GM12878 (cell line): ENCODE data around the gene RAB44. TPM values are rescaled to one million over a fixed set of nuclear protein-coding genes. Genes with fewer than 3 reads are reported as not detected.

ENCODE experiments used
- ATAC-seq: fragments of 200-7000 bp; cut with Tn5 transposase; 3 replicates; pipeline ENCODE4 v1.9.1; 2020; ENCODE audit warnings: mild to moderate bottlenecking, moderate library complexity
- BruUV-seq: library from RNA; stranded (reverse); fragments of 400-500 nt; replicated peaks from 2 replicates; lab custom pipeline; 2021; lab: Mats Ljungman, UMichigan
- CTCF ChIA-PET: fragments of 300-600 bp; sonication (Branson Sonifier 250); formaldehyde crosslinking; extraction: SDS; loops from one replicate; lab custom pipeline; 2021; ENCODE audit warnings: inconsistent platforms; lab: Yijun Ruan, JAX
- POLR2A ChIA-PET: fragments of 350-600 bp; formaldehyde crosslinking; extraction: SDS; loops from one replicate; lab custom pipeline; 2021; ENCODE audit warnings: inconsistent platforms; lab: Charles Lee
- RAD21 ChIA-PET: fragments of 300-600 bp; sonication (Branson Sonifier 250); formaldehyde crosslinking; loops from one replicate; lab custom pipeline; 2023; ENCODE audit warnings: antibody characterized with exemption; ENCODE audit not compliant: unreplicated experiment; lab: Charles Lee
- SMC1A ChIA-PET: fragments of 300-600 bp; sonication (Branson Sonifier 250); formaldehyde crosslinking; loops from one replicate; lab custom pipeline; 2023; ENCODE audit not compliant: unreplicated experiment, uncharacterized antibody; lab: Charles Lee
- DNase-seq: peaks from one replicate; pipeline ENCODE4 v3.0.0-alpha.2; 2011; ENCODE audit warnings: low read depth, low spot score
- FAIRE-seq: peaks from 3 replicates; lab custom pipeline; 2011; peaks lifted over from hg19 to GRCh38; lab: Jason Lieb, UNC
- H2AFZ ChIP-seq: 2 replicates; pipeline ENCODE4 v1.6.0; 2011; ENCODE audit warnings: low read depth, low read length, control low read depth; ENCODE audit not compliant: control insufficient read depth
- H3K27ac ChIP-seq: 2 replicates; pipeline ENCODE4 v1.5.1; 2011; ENCODE audit warnings: control low read depth; ENCODE audit not compliant: control insufficient read depth, insufficient read depth
- H3K27me3 ChIP-seq, 2 experiments: replicated peaks in 1 of 2; 2 replicates each; pipeline versions ENCODE4 v1.6.0 to v1.6.1; 2011; ENCODE audit warnings: low read length in 1 of 2; ENCODE audit not compliant: control insufficient read depth in 2 of 2, insufficient read depth in 2 of 2
- H3K36me3 ChIP-seq, 2 experiments: 2 replicates each; pipeline ENCODE4 v1.5.1; 2011; ENCODE audit warnings: low read length in 1 of 2; ENCODE audit not compliant: control insufficient read depth in 2 of 2, insufficient read depth in 2 of 2
- H3K4me1 ChIP-seq: 2 replicates; pipeline ENCODE4 v1.6.1; 2011; ENCODE audit warnings: mild to moderate bottlenecking, low read length, moderate library complexity, mixed read lengths; ENCODE audit not compliant: control insufficient read depth, insufficient read depth
- H3K4me2 ChIP-seq: 2 replicates; pipeline ENCODE4 v1.6.0; 2011; ENCODE audit warnings: control low read depth; ENCODE audit not compliant: control insufficient read depth, insufficient read depth
- H3K4me3 ChIP-seq: fragments of 200-600 bp; sonication (generic); 2 replicates; pipeline ENCODE4 v1.5.1; 2016
- H3K79me2 ChIP-seq: 2 replicates; pipeline ENCODE4 v1.6.0; 2011; ENCODE audit warnings: low read length; ENCODE audit not compliant: control insufficient read depth, insufficient read depth
- H3K9ac ChIP-seq: 2 replicates; pipeline ENCODE4 v1.8.0; 2011; ENCODE audit warnings: low read length, control low read depth, mixed read lengths; ENCODE audit not compliant: control insufficient read depth, insufficient read depth
- H3K9me3 ChIP-seq: replicated peaks from 3 replicates; pipeline ENCODE4 v1.5.1; 2011; ENCODE audit warnings: mild to moderate bottlenecking, low read length; ENCODE audit not compliant: control insufficient read depth, insufficient read depth
- H4K20me1 ChIP-seq: 2 replicates; pipeline ENCODE4 v1.6.0; 2011; ENCODE audit not compliant: control insufficient read depth, insufficient read depth
- CTCF ChIP-seq, 3 experiments: IDR thresholded peaks in 2 of 3; conservative IDR thresholded peaks in 1 of 3; 2 replicates each; pipeline ENCODE4 v1.5.1; 2011; ENCODE audit warnings: low read depth in 3 of 3, low read length in 3 of 3, mild to moderate bottlenecking in 3 of 3, control low read depth in 2 of 3, moderate library complexity in 2 of 3, inconsistent platforms in 1 of 3, mixed read lengths in 1 of 3; ENCODE audit not compliant: control insufficient read depth in 2 of 3, insufficient read depth in 1 of 3; ENCODE audit errors: extremely low read depth in 1 of 3
- MEF2A ChIP-seq: IDR thresholded peaks from 2 replicates; pipeline ENCODE4 v1.6.1; 2011; ENCODE audit warnings: low read depth, mild to moderate bottlenecking, low read length, moderate library complexity; ENCODE audit not compliant: insufficient read depth
- WGBS: methylation state at CpG from one replicate; pipeline ENCODE4 v1.1.6; 2016; ENCODE audit warnings: low lambda C conversion rate; ENCODE audit not compliant: insufficient replicate concordance, insufficient coverage; ENCODE audit errors: missing lambda C conversion rate; 5-methylcytosine and 5-hydroxymethylcytosine counted together
- in situ Hi-C: fragments of 300-500 bp; cut with MboI; formaldehyde crosslinking; loops from 9 replicates; pipeline ENCODE4 v1.14.3; 2018; ENCODE audit warnings: mixed read lengths
- intact Hi-C: fragments of 100-400 bp; cut with micrococcal nuclease; formaldehyde crosslinking; loops from one replicate; pipeline ENCODE4 v1.14.2; 2022; ENCODE audit not compliant: unreplicated experiment
- polyA plus RNA-seq, 11 experiments: library from polyadenylated mRNA; depleted of rRNA in 4 of 11; unstranded in 6 of 11; stranded (reverse) in 5 of 11; fragments of >200 nt; fragmentation: Nextera tagmentation in 4 of 11; fragmentation: Illumina TruSeq in 1 of 11; extraction: Ambion mirVana in 4 of 11; extraction: Trizol in 1 of 11; gene quantifications; 1 replicate in 1 of 11; 2 replicates in 10 of 11; pipeline versions ENCODE4 v1.2.1 to v1.2.3, GENCODE V29; 2011 to 2016; ENCODE audit warnings: inconsistent platforms in 2 of 11, missing spikeins in 2 of 11, low read depth in 1 of 11
- total RNA-seq, 4 experiments: library from RNA; depleted of rRNA in 3 of 4; stranded (reverse); fragments of >200 nt in 3 of 4; fragmentation: Illumina TruSeq in 1 of 4; extraction: Trizol in 1 of 4; gene quantifications; 2 replicates each; pipeline versions ENCODE4 v1.2.1 to v1.2.3, GENCODE V29; 2013 to 2021

RAB44 gene
- total and polyA plus RNA-seq, 10 of the 15 experiments (the other 5 are each of a cell fraction or from before 2014, with no cell fraction given): 0.01 to 0.08 (median 0.05) TPM; not detected in 2

DNA sequence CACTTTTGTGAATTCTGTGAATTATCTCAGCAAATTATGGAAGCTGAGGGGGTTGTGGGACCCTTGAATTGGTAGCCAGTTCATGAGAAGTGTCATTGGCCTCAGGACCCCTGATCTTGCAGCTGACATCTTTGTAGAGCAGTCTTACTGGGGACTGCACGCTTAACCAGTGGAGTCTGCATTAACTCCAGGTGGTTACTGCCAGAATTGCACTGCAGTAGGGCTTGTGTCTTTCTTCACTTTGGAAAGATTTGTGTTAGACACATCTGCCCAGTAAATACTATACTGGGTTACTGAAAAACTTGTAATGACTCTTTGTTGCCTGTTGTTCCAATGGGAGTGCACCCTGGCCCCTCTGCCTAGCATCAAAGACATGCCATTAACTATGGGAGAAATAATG is 40.4 kb upstream of the RAB44 start:
- in situ Hi-C loops (no loop called here), intact Hi-C loops (no loop called here)
- H3K4me1 ChIP-seq: peaks cover 64% of the 10 kb centered on the region
- no peak overlapping the region for H2AFZ ChIP-seq
- ATAC-seq (peak; percentile 59), DNase-seq (no peak), FAIRE-seq (no peak)
- no TSS peak for BruUV-seq
- no peaks in the 10 kb centered on the region for H3K36me3 ChIP-seq
- whole genome bisulfite sequencing: 94% methylated on average over 1 of the region's 1 CpG
- no peaks in the 10 kb centered on the region; the same call in 1 of the 3 replicates for H3K9me3 ChIP-seq
- no peak overlapping the region for H3K4me2 ChIP-seq
- no peaks in the 10 kb centered on the region for H3K79me2 ChIP-seq
- H3K27ac ChIP-seq: no peak overlapping the region
- ChIA-PET POLR2A (interaction anchor here (1.2 to 11.8 kb wide), 3 partner anchors 9 to 20 kb away, joined by 3 to 104 read pairs (median 77); partner anchors contain the start of gene CDKN1A), CTCF (no interaction called here), SMC1A (interaction anchor here (0.9 to 16.7 kb wide), 4 partner anchors 13 to 50 kb away, joined by 3 to 240 read pairs (median 4); partner anchors contain the start of gene CDKN1A), RAD21 (no interaction called here)
- H3K4me3 ChIP-seq: no peak overlapping the region
- H3K9ac ChIP-seq: no peak overlapping the region
- TF ChIP-seq CTCF (IDR thresholded peaks at IDR 0.05 in 2 of 3, conservative IDR thresholded peaks at IDR 0.05 in 1 of 3; ENCODE audit: control insufficient read depth in 2 of 3, extremely low read depth in 1 of 3, insufficient read depth in 1 of 3, low read depth in 3 of 3, low read length in 3 of 3) (0 out of 6 replicates have a peak, but pooled peaks of 2 of the 3 experiments have one; percentile 5 to 8), MEF2A (no peak)
- H4K20me1 ChIP-seq: no peaks in the 10 kb centered on the region
- H3K27me3 ChIP-seq: no peaks in the 10 kb centered on the region
